GM12878 (cell line): Measurements from ENCODE around the gene GPER1.

Source experiments
- BCL11A ChIP-seq: IDR thresholded peaks from 2 replicates; pipeline ENCODE4 v1.6.1; 2011; ENCODE audit warnings: low read depth, low read length
- EGR1 ChIP-seq, 2 experiments: IDR thresholded peaks; 1 replicate in 1 of 2; 2 replicates in 1 of 2; pipeline ENCODE4 v1.6.1; 2011 to 2012; ENCODE audit warnings: low read depth in 2 of 2, low read length in 2 of 2, borderline replicate concordance in 1 of 2, mild to moderate bottlenecking in 1 of 2, moderate library complexity in 1 of 2
- POLR2A ChIP-seq: IDR thresholded peaks from 2 replicates; pipeline ENCODE4 v1.6.1; 2011; ENCODE audit warnings: low read depth, mild to moderate bottlenecking, low read length
- YY1 ChIP-seq: IDR thresholded peaks from 2 replicates; pipeline ENCODE4 v1.6.1; 2011; ENCODE audit warnings: low read depth, mild to moderate bottlenecking, low read length
- TF ChIP-seq, protein P1 (sequence below): fragments of 450-650 bp; formaldehyde crosslinking; IDR thresholded peaks from 2 replicates; pipeline ENCODE4 v1.4.0; 2022; ENCODE audit warnings: mild to moderate bottlenecking, moderate library complexity

DNA sequence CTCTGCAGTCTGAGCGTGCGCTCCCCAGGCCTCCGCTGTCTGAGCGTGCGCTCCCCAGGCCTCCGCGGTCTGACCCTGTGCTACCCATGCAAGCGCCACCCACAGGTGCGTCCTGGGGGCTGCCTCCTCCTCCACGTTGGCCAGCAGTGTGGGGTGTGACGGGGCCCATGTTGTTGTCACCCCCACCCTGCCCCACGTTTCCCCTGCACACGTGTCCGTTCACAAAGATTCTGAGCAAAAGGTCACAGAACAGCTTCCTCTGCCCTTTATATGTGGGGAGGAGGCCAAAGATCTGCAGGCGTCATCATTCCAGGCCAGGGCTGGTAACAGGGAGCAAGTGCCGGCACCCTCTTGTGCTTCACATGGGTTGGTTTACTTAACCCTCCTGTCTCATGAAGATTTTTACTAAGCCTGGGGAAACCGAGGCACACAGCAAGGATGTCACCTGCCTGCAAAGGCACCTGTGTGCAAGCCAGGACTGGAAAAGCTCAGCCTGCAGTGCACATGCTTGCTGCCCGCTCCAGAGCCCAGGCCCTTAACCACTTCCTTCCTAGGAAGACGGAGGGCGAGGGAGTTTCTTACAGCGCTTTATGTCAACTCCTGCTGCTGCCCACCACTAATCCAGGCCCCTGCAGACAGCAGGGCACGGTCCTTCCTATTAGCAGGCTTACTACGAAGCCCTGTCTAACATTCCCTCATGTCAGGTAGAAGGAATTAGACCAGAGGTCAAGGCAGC lies 38.7 kb upstream of the GPER1 start:
- no peak for TF ChIP-seq YY1
- TF ChIP-seq EGR1 (IDR thresholded peaks at IDR 0.05; ENCODE audit: borderline replicate concordance in 1 of 2, low read depth in 2 of 2, low read length in 2 of 2) = no peak
- TF ChIP-seq, protein P1, sequence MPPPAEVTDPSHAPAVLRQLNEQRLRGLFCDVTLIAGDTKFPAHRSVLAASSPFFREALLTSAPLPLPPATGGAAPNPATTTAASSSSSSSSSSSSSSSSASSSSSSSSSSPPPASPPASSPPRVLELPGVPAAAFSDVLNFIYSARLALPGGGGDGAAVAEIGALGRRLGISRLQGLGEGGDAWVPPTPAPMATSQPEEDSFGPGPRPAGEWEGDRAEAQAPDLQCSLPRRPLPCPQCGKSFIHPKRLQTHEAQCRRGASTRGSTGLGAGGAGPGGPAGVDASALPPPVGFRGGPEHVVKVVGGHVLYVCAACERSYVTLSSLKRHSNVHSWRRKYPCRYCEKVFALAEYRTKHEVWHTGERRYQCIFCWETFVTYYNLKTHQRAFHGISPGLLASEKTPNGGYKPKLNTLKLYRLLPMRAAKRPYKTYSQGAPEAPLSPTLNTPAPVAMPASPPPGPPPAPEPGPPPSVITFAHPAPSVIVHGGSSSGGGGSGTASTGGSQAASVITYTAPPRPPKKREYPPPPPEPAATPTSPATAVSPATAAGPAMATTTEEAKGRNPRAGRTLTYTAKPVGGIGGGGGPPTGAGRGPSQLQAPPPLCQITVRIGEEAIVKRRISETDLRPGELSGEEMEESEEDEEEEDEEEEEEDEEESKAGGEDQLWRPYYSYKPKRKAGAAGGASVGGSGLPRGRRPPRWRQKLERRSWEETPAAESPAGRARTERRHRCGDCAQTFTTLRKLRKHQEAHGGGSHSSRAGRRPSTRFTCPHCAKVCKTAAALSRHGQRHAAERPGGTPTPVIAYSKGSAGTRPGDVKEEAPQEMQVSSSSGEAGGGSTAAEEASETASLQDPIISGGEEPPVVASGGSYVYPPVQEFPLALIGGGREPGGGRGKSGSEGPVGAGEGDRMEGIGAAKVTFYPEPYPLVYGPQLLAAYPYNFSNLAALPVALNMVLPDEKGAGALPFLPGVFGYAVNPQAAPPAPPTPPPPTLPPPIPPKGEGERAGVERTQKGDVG = no peak
- TF ChIP-seq POLR2A = no peak
- no peak for TF ChIP-seq BCL11A
